ENCODE results near the gene CDCP1. TPM values are rescaled to one million over a fixed set of nuclear protein-coding genes. Genes with fewer than 3 reads are reported as not detected.

The CDCP1 gene, protein sequence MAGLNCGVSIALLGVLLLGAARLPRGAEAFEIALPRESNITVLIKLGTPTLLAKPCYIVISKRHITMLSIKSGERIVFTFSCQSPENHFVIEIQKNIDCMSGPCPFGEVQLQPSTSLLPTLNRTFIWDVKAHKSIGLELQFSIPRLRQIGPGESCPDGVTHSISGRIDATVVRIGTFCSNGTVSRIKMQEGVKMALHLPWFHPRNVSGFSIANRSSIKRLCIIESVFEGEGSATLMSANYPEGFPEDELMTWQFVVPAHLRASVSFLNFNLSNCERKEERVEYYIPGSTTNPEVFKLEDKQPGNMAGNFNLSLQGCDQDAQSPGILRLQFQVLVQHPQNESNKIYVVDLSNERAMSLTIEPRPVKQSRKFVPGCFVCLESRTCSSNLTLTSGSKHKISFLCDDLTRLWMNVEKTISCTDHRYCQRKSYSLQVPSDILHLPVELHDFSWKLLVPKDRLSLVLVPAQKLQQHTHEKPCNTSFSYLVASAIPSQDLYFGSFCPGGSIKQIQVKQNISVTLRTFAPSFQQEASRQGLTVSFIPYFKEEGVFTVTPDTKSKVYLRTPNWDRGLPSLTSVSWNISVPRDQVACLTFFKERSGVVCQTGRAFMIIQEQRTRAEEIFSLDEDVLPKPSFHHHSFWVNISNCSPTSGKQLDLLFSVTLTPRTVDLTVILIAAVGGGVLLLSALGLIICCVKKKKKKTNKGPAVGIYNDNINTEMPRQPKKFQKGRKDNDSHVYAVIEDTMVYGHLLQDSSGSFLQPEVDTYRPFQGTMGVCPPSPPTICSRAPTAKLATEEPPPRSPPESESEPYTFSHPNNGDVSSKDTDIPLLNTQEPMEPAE
- total RNA-seq = 88.0 and 183 TPM in 2 replicates

DNA sequence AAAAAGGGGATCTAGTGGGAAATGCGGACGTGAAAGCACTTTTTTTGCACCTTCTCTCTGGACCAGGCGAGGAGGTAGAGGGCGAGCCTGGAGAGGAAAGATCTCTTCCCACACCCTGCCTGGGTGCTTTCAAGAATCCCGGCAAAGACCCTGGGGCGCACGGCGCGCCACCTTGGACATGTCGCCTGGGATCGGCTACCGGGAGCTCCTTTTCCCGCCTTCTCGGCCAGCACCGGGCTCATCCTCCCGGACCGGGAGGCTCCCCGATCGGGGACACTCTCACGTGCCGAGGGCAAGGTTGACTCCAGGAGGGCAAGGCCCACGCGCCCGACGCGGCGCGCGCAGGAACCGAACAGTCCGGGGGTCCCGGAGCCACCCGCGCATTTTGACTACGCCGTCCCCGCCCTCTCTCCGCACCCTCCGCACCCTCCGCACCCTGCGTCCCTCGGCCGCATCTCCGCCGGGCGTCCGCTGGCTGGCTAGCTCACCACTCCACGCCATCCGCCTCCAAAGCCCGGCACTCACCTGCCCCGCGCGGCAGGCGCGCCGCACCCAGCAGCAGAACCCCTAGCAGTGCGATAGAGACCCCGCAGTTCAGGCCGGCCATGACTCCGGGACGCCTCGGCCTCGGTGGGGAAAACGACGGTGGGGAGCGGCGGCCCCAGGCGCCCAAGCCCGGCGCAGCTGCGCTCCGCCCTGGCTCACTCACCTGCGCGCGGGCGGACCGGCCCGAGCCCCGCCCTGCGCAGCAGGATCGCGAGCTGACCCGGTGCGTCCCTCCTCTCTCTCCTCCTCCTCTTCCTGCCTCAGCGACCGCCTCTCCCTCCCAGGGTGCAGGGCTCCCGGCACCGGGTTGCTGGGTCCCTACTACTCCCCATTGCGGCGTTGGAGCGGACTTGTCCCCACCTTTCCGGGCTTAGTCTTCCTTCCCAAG is at the start of gene CDCP1:
CDCP1 (minus strand) TSS at position 698 of the 934 bp plus-strand sequence; CDS start at position 607, 91 bp downstream.

Small RNAs within 50 kb of the gene (small RNA-seq; reads per million reads assigned to genes)
- gene RNU5B-3P (ENCODE audit: low replicate concordance) = not detected

Other genes starting within 250 kb of the CDCP1 start
- 68.9 and 72.4 TPM in 2 replicates for gene ZDHHC3, start 170.2 kb downstream of the CDCP1 start, total RNA-seq
- gene EXOSC7, start 170.1 kb downstream of the CDCP1 start, total RNA-seq = 34.1 and 55.6 TPM in 2 replicates
- gene CLEC3B, start 120.1 kb downstream of the CDCP1 start, total RNA-seq = not detected in 2 replicates
- gene TMEM158, start 79.9 kb upstream of the CDCP1 start, total RNA-seq = 70.0 and 453 TPM in 2 replicates
- gene LARS2, start 242.2 kb upstream of the CDCP1 start, total RNA-seq = 20.1 and 26.8 TPM in 2 replicates